ENCODE measurements around the gene BTF3. TPM values are rescaled to one million over a fixed set of nuclear protein-coding genes. Genes with fewer than 3 reads are reported as not detected.

Gene BTF3
- polyA plus RNA-seq, 1 donor from 2014 or later: 324 TPM

DNA sequence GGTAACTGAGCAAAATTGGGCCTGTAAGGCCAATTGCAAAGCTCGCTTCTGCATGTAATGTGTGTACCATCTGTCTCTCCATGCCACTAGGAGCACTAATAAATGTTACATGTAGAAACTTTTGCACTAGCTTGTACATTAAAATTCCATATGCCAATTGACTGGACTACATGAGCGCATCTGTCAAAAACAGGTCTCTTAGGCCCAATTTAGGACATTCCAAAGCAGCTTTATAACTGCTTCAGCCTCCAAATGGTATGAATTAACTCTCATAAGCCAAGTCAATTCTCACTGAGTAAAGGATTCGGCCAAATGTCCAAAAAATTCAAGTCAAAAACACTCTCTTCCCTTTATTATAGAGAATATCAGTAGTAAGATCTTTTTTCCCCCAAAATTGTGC lies 26.1 kb upstream of the BTF3 start:
- Histone ChIP-seq H3K27ac (ENCODE audit: low read length) (no peak overlapping the region), H3K9me2 (ENCODE audit: insufficient read depth, low read length) (no peaks in the 10 kb centered on the region), H3K4me2 (ENCODE audit: low read length) (no peak overlapping the region), H2AFZ (ENCODE audit: low read depth, low read length) (no peak overlapping the region), H3K9me3 (ENCODE audit: low read length) (no peaks in the 10 kb centered on the region), H4K20me1 (ENCODE audit: insufficient read depth) (no peaks in the 10 kb centered on the region), H3K27me3 (ENCODE audit: insufficient read depth, low read depth, low read length) (no peaks in the 10 kb centered on the region), H3K4me3 (ENCODE audit: low read length) (no peak overlapping the region), H3K9ac (ENCODE audit: low read length) (no peak overlapping the region), H3K36me3 (ENCODE audit: insufficient read depth, low read length) (no peaks in the 10 kb centered on the region), H3K79me2 (replicated peaks; ENCODE audit: insufficient read depth, low read length) (no peaks in the 10 kb centered on the region), H3F3A (ENCODE audit: insufficient read depth, low read length, poor library complexity, severe bottlenecking) (no peaks in the 10 kb centered on the region)
- no peak for TF ChIP-seq POLR2AphosphoS5 (IDR thresholded peaks at IDR 0.05)
- no peak for TF ChIP-seq MXI1 (conservative IDR thresholded peaks at IDR 0.05; ENCODE audit: poor library complexity, severe bottlenecking)
- no peak for TF ChIP-seq REST (IDR thresholded peaks at IDR 0.05; ENCODE audit: borderline replicate concordance)
- TF ChIP-seq TAF1 (IDR thresholded peaks at IDR 0.05; ENCODE audit: low read depth): no peak
- no peak for TF ChIP-seq SMC3 (conservative IDR thresholded peaks at IDR 0.05; ENCODE audit: poor library complexity)

DNA sequence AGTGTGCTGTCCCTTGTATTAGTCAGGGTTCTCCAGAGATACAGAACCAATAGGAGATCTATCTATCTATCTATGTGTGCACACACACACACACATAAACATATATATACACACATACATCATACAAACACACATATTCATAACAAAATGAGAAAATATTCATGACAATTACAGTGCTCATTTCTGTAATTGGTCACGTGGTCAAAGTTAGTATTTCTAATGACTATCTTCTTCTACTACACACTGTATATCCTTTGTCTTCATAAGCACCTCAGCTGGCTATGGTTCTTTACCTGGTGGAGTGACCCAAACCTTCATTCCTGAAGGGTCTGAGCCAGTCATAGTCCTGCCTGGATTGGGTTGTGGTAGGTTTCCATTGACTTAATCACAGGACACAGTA lies 17.7 kb upstream of the BTF3 start:
- Histone ChIP-seq H4K20me1 (ENCODE audit: insufficient read depth) (no peaks in the 10 kb centered on the region), H3K36me3 (ENCODE audit: insufficient read depth, low read length) (no peaks in the 10 kb centered on the region), H3K79me2 (replicated peaks; ENCODE audit: insufficient read depth, low read length) (no peaks in the 10 kb centered on the region), H3F3A (ENCODE audit: insufficient read depth, low read length, poor library complexity, severe bottlenecking) (no peaks in the 10 kb centered on the region), H3K27ac (ENCODE audit: low read length) (no peak overlapping the region), H3K9me3 (ENCODE audit: low read length) (no peaks in the 10 kb centered on the region), H2AFZ (ENCODE audit: low read depth, low read length) (no peak overlapping the region), H3K27me3 (ENCODE audit: insufficient read depth, low read depth, low read length) (no peaks in the 10 kb centered on the region), H3K9me2 (ENCODE audit: insufficient read depth, low read length) (no peaks in the 10 kb centered on the region), H3K4me3 (ENCODE audit: low read length) (no peak overlapping the region), H3K9ac (ENCODE audit: low read length) (no peak overlapping the region), H3K4me2 (ENCODE audit: low read length) (no peak overlapping the region)
- no peak for TF ChIP-seq SMC3 (conservative IDR thresholded peaks at IDR 0.05; ENCODE audit: poor library complexity)
- no peak for TF ChIP-seq TAF1 (IDR thresholded peaks at IDR 0.05; ENCODE audit: low read depth)
- no peak for TF ChIP-seq RAD21 (conservative IDR thresholded peaks at IDR 0.05)
- TF ChIP-seq EZH2 (IDR thresholded peaks at IDR 0.05; ENCODE audit: borderline replicate concordance, insufficient read depth, low read length, poor library complexity, severe bottlenecking): no peak
- TF ChIP-seq POLR2AphosphoS5 (IDR thresholded peaks at IDR 0.05): no peak
- TF ChIP-seq EP300 (conservative IDR thresholded peaks at IDR 0.05; ENCODE audit: poor library complexity, severe bottlenecking): no peak
- TF ChIP-seq MXI1 (conservative IDR thresholded peaks at IDR 0.05; ENCODE audit: poor library complexity, severe bottlenecking): no peak
- TF ChIP-seq CTCF (IDR thresholded peaks at IDR 0.05; ENCODE audit: poor library complexity, severe bottlenecking): no peak
- no peak for TF ChIP-seq REST (IDR thresholded peaks at IDR 0.05; ENCODE audit: borderline replicate concordance)
